ENCODE results near the gene TIAL1. TPM values are rescaled to one million over a fixed set of nuclear protein-coding genes. Genes with fewer than 3 reads are reported as not detected.
"Not testable (repeated sequence)": the region's sequence is repeated elsewhere in the genome, so short reads cannot be mapped to it uniquely, and the experiment has no call there.

The TIAL1 gene
- total RNA-seq, 1 donor from 2014 or later: 176 TPM

- H3K27me3 Mint-ChIP-seq (ENCODE audit: low read depth): no peaks in the 10 kb centered on the region
- TF ChIP-seq CTCF (conservative IDR thresholded peaks at IDR 0.05): no peak
- H3K27ac Mint-ChIP-seq (ENCODE audit: unreplicated experiment): no peak overlapping the region
- no peaks in the 10 kb centered on the region for H3K9me3 Mint-ChIP-seq
- peaks cover 8% of the 10 kb centered on the region for H3K4me1 Mint-ChIP-seq
- H3K4me3 Mint-ChIP-seq: no peak overlapping the region
- DNase-seq (ENCODE audit: low read depth, low spot score): no peak
- no peaks in the 10 kb centered on the region for H3K36me3 Mint-ChIP-seq (ENCODE audit: low read depth)
These were observed 65.7 kb downstream of the TIAL1 start for GRCh38 chr10:119531067-119531466.

- DNase-seq (ENCODE audit: low read depth, low spot score); H3K27ac Mint-ChIP-seq (ENCODE audit: unreplicated experiment); H3K4me3 Mint-ChIP-seq; H3K9me3 Mint-ChIP-seq; H3K4me1 Mint-ChIP-seq; H3K27me3 Mint-ChIP-seq (ENCODE audit: low read depth); H3K36me3 Mint-ChIP-seq (ENCODE audit: low read depth): not testable (repeated sequence)
These were observed 68.0 kb downstream of the TIAL1 start for GRCh38 chr10:119528663-119529237.

- Mint-ChIP-seq H3K27ac (ENCODE audit: unreplicated experiment) (no peak overlapping the region), H3K4me3 (no peak overlapping the region), H3K27me3 (ENCODE audit: low read depth) (no peaks in the 10 kb centered on the region), H3K36me3 (ENCODE audit: low read depth) (no peaks in the 10 kb centered on the region), H3K9me3 (no peaks in the 10 kb centered on the region), H3K4me1 (no peaks in the 10 kb centered on the region)
- DNase-seq (ENCODE audit: low read depth, low spot score): no peak
- peak; percentile 39 for TF ChIP-seq CTCF (conservative IDR thresholded peaks at IDR 0.05)
These were observed 69.9 kb downstream of the TIAL1 start for GRCh38 chr10:119526621-119527592.

DNA sequence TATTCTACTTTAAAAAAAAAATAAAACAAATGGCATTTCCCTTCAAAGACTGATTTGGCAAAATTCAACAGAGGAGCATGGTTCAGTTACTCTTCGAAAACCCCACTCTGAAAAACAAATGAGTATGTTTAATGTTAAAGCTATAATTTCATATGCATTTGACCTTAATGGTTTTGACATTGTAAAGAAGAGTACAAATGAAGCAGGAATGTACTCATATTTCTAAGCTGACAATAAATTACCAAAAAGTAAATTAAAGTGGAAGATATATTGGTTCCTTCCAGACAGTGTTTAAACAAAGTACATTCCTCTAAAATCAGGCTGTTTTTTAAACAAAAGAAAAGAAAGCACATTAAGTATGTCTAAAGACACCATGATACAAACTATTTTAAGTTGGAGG, 70.6 kb downstream of the TIAL1 start:
- no peak overlapping the region for H3K4me3 Mint-ChIP-seq
- H3K27ac Mint-ChIP-seq (ENCODE audit: unreplicated experiment): no peak overlapping the region
- no peak for DNase-seq (ENCODE audit: low read depth, low spot score)
- no peaks in the 10 kb centered on the region for H3K36me3 Mint-ChIP-seq (ENCODE audit: low read depth)
- H3K27me3 Mint-ChIP-seq (ENCODE audit: low read depth): no peaks in the 10 kb centered on the region
- no peaks in the 10 kb centered on the region for H3K9me3 Mint-ChIP-seq
- H3K4me1 Mint-ChIP-seq: no peaks in the 10 kb centered on the region
- no peak for TF ChIP-seq CTCF (conservative IDR thresholded peaks at IDR 0.05)

- H3K4me3 Mint-ChIP-seq: no peak overlapping the region
- no peak for TF ChIP-seq CTCF (conservative IDR thresholded peaks at IDR 0.05)
- no peak for DNase-seq (ENCODE audit: low read depth, low spot score)
- H3K36me3 Mint-ChIP-seq (ENCODE audit: low read depth): no peaks in the 10 kb centered on the region
- no peak overlapping the region for H3K27ac Mint-ChIP-seq (ENCODE audit: unreplicated experiment)
- H3K27me3 Mint-ChIP-seq (ENCODE audit: low read depth): no peaks in the 10 kb centered on the region
- no peaks in the 10 kb centered on the region for H3K9me3 Mint-ChIP-seq
- H3K4me1 Mint-ChIP-seq: no peaks in the 10 kb centered on the region
These were observed 71.6 kb downstream of the TIAL1 start for GRCh38 chr10:119525116-119525515.

DNA sequence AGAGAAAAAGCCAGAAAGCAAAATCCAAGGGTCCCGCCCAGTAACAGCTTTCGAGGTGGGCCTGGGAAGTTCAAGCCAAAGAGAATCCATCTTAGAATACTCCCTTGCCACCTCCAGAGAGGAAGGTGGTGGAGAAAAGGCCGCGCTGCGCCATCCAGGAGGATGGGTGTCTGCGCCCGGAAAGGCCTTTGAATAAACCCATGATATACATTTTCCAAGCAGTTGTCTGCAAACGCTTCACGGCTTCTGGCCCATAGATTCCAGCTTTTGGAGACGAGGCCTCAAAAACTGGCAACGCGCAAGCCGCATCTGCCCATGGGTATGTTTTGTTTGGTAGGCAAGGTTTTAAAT, 72.1 kb downstream of the TIAL1 start:
- H3K27me3 Mint-ChIP-seq (ENCODE audit: low read depth): no peaks in the 10 kb centered on the region
- H3K9me3 Mint-ChIP-seq: no peaks in the 10 kb centered on the region
- no peak overlapping the region for H3K27ac Mint-ChIP-seq (ENCODE audit: unreplicated experiment)
- no peak for DNase-seq (ENCODE audit: low read depth, low spot score)
- no peaks in the 10 kb centered on the region for H3K4me1 Mint-ChIP-seq
- H3K4me3 Mint-ChIP-seq: no peak overlapping the region
- TF ChIP-seq CTCF (conservative IDR thresholded peaks at IDR 0.05): no peak
- no peaks in the 10 kb centered on the region for H3K36me3 Mint-ChIP-seq (ENCODE audit: low read depth)

Data from neural crest cell (in vitro differentiated cells).